KOPT-K1 (cell line): ENCODE results near the gene LRRC4B.
"Not testable (repeated sequence)": the region's sequence is repeated elsewhere in the genome, so short reads cannot be mapped to it uniquely, and the experiment has no call there.

ENCODE experiments used
- H3K27ac ChIP-seq: fragments of 200-600 bp; sonication (generic); 2 replicates; pipeline ENCODE4 v1.5.1; 2016; ENCODE audit warnings: antibody characterized with exemption, mild to moderate bottlenecking, low read depth, low read length; ENCODE audit not compliant: poor library complexity, severe bottlenecking
- H3K36me3 ChIP-seq: fragments of 200-600 bp; sonication (generic); 2 replicates; pipeline ENCODE4 v1.5.1; 2017; ENCODE audit warnings: antibody characterized with exemption, mild to moderate bottlenecking, low read length, moderate library complexity; ENCODE audit not compliant: insufficient read depth
- H3K9me3 ChIP-seq: fragments of 200-600 bp; sonication (generic); 2 replicates; pipeline ENCODE4 v1.5.1; 2017; ENCODE audit warnings: antibody characterized with exemption, low read length, mild to moderate bottlenecking; ENCODE audit not compliant: insufficient read depth, poor library complexity, severe bottlenecking

Gene LRRC4B, protein sequence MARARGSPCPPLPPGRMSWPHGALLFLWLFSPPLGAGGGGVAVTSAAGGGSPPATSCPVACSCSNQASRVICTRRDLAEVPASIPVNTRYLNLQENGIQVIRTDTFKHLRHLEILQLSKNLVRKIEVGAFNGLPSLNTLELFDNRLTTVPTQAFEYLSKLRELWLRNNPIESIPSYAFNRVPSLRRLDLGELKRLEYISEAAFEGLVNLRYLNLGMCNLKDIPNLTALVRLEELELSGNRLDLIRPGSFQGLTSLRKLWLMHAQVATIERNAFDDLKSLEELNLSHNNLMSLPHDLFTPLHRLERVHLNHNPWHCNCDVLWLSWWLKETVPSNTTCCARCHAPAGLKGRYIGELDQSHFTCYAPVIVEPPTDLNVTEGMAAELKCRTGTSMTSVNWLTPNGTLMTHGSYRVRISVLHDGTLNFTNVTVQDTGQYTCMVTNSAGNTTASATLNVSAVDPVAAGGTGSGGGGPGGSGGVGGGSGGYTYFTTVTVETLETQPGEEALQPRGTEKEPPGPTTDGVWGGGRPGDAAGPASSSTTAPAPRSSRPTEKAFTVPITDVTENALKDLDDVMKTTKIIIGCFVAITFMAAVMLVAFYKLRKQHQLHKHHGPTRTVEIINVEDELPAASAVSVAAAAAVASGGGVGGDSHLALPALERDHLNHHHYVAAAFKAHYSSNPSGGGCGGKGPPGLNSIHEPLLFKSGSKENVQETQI

DNA sequence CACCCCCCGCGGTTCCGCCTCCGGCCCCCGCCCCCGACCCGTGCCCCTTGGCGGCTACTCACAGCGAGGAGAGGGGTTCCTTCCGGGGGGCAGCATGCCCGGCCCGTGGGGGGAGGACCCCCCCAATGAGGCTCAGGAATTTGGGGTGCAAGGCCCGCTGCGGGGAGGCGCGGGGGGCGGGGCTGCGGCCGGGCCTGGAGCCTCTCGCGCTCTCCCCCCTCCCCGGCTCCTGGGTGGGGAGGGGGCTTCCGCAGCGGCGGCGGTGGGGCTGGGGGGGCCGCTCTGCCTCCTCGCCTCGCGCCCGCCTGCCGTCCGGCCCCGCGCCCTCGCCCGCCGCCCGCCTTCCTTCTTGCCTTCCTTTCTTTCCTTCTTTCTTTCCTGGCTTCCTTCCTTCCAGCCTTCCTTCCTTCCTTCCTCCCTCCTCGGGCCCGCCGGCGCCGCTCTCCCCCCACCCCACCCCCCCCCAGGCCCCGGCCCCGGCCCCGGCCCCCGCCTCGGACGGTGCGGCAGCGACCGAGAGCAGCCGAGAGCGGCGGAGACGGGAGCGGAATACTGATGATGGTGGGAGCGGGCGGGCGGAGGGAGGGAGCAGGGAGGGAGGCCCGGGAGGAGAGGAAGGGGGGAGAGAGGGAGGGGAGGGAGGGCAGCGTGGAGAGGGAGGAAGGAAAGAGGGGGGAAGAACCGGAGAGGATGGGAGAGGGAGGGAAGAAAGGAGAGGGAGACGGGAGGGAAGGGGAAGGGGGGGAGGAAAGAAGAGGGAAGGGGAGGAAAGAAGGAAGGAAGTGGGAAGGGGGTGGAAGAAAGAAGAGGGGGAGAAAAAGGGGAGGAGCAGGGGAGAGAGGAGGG lies at the start of gene LRRC4B:
Gene LRRC4B (minus strand): TSS at position 554 of the 846 bp plus-strand sequence. CDS start 19,597 bp downstream, outside the sequence.
- Histone ChIP-seq H3K36me3 (no peaks in the 10 kb centered on the region), H3K9me3 (no peaks in the 10 kb centered on the region), H3K27ac (no peak within 1 kb of the TSS)

DNA sequence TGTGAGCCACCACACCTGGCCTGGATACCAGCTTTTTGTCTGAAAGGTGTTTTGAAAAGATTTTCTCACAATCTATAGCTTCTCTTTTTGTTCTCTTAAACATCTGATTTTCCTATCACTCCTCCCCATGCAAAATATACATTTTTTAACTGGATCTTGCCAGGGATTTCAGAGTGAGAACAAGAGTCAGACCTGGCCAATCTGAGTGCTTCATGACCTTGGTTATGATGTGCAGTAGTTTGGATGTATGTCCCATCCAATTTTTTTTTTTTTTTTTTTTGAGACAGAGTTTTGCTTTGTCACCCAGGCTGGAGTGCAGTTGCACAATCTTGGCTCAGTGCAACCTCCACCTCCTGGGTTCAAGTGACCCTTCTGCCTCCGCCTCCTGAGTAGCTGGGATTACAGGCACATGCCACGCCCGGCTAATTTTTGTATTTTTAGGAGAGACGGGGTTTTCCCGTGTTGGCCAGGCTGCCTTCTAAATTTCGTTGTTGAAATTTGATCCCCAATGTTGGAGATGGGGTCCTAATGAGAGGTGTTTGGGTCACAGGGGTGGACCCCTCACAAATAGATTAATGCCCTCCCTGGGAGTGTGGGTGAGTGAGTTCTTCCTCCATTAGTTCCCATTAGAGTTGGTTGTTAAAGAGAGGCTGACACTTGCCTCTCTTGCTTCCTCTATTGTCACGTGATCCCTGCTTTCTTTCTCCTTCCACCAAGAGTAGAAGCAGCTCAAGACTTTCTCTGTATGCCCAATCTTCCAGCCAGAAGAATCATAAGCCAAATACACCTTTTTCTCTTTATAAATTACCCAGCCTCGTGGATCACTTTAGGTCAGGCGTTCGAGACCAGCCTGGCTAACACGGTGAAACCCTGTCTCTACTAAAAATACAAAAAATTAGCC lies 44.5 kb upstream of the LRRC4B start:
- not testable (repeated sequence) for H3K36me3 ChIP-seq, H3K27ac ChIP-seq, H3K9me3 ChIP-seq

DNA sequence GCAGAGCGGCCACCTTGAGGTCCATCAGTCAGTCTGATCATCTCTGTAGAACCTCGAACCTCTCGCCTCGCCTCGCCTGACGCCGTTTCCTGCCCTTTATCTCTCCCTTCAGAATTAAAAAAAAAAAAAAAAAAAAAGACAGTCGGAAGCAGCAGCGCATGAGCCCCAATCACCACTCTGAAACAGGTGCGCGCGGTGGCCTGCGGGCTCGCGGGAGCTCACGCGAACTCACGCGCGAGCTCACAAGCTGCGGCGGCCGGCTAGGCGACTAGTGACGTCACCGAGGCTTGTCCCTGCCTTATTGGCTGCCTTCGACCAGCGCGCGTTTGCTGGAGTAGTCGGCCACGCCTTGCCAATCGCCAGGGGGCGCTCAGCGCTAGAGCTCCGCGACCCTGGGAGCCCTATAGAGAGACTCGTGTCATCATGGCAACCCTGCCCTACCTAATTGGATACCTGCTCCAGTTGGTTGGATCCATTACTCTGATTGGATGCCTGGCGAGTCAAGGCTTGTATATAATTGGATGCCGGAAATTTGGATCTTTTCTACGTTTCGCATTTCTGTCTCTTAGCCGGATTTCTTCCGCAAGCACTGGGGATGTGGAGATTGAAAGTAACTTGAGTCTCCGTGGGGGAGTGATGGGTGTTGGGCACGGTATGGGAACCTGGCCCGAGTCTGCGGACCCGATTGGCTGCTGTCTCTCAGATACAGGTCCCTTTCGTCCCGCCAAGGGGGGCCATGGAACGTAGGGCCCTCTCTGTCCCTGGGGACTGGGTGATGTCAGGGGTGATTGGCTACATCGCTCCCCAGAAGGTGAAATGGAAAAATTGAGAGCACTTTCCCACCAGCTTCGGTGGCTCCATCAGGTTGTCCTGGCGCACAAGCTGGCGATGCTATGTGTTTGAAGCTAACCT lies 39.9 kb upstream of the LRRC4B start:
- Histone ChIP-seq H3K9me3 (no peaks in the 10 kb centered on the region), H3K27ac (no peak overlapping the region), H3K36me3 (no peaks in the 10 kb centered on the region)

DNA sequence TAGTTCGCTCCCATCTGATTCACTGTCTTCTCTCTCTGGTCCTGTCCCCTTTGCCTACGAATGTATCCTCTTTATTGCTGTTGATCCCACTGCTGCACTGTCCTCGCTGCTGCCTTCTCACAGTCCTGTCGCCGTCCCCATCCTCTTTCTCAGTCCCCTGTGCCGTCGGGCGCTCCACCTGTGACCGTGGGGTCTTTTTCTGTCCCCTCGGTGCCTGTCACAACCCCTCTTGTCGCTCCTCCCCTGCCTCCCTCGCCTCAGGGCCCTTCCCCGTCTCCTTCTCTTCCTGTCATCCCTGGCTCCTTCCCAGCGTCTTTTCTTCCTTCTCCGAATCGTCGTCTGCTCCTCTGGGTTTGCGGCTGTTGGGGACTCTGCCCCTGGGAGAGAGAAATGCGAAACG lies 39.2 kb upstream of the LRRC4B start:
- no peaks in the 10 kb centered on the region for H3K9me3 ChIP-seq
- H3K27ac ChIP-seq: no peak overlapping the region
- H3K36me3 ChIP-seq: no peaks in the 10 kb centered on the region

DNA sequence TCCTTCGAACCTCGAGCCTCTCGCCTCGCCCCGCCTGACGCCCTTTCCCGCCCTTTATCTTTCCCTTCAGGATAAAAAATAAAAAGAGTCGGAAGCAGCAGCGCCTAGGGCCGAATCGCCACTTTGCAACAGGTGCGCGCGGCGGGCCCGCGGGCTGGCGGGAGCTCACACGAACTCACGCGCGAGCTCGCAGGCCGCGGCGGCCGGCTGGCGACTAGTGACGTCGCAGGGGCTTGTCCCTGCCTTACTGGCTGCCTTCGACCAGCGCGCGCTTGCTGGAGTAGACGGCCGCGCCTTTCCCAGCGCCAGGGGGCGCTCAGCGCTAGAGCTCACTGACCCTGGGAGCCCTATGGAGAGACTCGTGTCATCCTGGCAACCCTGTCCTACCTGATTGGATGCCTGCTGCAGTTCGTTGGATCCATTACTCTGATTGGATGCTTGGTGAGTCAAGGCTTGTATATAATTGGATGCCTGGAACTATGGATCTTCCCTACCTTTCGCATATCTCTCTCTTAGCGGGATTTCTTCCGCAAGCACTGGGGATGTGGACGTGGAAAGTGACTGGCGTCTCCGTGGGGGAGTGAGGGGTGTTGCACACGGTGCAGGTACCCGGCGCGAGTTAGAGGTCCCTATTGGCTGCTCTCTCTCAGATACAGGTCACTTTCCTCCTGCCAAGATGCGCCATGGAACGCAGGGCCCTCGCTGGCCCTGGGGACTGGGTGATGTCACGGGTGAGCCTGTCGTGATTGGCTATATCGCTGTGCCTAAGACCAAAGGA lies 38.0 kb upstream of the LRRC4B start:
- H3K27ac ChIP-seq, H3K36me3 ChIP-seq, H3K9me3 ChIP-seq: not testable (repeated sequence)

DNA sequence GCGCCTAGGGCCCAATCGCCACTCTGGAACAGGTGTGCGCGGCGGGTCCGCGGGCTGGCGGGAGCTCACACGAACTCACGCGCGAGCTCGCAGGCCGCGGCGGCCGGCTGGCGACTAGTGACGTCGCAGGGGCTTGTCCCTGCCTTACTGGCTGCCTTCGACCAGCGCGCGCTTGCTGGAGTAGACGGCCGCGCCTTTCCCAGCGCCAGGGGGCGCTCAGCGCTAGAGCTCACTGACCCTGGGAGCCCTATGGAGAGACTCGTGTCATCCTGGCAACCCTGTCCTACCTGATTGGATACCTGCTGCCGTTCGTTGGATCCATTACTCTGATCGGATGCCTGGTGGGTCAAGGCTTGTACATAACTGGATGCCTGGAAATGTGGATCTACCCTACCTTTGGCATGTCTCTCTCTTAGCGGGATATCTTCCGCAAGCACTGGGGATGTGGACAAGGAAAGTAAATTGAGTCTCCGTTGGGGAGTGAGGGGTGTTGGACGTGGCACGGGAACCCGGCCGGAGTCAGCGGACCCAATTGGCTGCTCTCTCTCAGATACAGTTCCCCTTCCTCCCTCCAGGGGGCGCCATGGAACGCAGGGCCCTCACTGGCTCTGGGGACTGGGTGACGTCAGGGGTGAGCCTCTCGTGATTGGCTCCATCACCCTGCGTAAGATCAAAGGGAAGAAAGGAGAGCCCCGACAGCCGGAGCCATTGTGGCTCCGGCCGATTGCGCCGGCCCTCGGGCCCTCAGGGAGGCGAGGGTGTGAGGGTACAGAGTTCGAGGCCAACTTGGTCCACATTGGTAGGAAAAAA lies 36.2 kb upstream of the LRRC4B start:
- H3K9me3 ChIP-seq, H3K36me3 ChIP-seq, H3K27ac ChIP-seq: not testable (repeated sequence)

DNA sequence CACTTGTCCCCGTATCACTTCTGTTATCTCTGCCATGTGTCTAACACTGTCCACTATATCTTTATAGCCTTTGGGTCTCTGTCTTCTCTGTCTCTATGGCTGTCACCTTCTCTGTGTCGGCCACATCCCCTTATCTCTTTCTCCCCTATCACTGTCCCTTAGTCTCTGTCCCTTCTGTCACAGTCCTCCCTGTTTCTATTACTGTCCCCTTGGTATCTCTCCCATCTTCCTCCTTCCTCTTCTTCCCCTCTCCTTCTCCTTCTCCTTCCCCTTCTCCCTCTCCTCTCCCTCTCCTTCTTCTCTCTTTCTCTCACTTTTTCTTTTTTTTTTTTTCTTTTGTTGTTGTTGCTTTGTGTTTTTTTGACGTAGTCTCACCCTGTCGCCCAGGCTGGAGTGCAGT lies 34.7 kb upstream of the LRRC4B start:
- Histone ChIP-seq H3K9me3 (no peaks in the 10 kb centered on the region), H3K36me3 (no peaks in the 10 kb centered on the region), H3K27ac (no peak overlapping the region)

DNA sequence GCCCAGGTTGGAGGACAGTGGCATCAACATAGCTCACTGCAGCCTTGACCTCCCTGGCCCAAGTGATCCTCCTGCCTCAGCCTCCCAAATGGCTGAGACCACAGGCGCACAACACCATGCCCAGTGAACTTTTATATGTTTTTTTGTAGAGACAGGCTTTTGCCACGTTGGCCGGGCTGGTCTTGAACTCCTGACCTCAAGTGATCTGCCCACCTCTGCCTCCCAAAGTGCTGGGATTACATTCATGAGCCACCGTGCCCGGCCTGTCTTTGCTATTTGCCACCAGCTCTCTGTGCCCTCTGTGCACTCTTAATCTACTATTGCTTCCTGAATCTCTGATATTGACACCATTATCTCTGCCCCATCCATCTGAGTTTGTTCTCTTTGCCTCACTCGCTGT lies 34.3 kb upstream of the LRRC4B start:
- no peaks in the 10 kb centered on the region for H3K36me3 ChIP-seq
- H3K9me3 ChIP-seq: no peaks in the 10 kb centered on the region
- H3K27ac ChIP-seq: no peak overlapping the region

DNA sequence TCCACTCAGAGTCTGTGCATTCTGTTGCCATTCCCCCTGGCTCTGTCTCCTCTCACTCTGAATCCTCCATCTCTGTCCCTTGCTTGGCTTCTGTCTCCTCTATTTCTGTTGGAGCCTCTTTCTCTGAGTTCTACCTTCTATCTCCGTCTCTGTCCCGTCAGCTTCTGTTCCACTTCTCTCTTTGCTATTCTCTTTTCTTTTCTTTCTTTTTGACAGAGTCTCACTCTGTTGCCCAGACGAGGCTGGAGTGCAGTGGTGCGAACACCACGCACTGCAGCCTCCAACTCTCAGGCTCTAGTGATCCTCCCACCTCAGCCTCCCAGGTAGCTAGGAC lies 33.8 kb upstream of the LRRC4B start:
- no peak overlapping the region for H3K27ac ChIP-seq
- H3K9me3 ChIP-seq: no peaks in the 10 kb centered on the region
- no peaks in the 10 kb centered on the region for H3K36me3 ChIP-seq

DNA sequence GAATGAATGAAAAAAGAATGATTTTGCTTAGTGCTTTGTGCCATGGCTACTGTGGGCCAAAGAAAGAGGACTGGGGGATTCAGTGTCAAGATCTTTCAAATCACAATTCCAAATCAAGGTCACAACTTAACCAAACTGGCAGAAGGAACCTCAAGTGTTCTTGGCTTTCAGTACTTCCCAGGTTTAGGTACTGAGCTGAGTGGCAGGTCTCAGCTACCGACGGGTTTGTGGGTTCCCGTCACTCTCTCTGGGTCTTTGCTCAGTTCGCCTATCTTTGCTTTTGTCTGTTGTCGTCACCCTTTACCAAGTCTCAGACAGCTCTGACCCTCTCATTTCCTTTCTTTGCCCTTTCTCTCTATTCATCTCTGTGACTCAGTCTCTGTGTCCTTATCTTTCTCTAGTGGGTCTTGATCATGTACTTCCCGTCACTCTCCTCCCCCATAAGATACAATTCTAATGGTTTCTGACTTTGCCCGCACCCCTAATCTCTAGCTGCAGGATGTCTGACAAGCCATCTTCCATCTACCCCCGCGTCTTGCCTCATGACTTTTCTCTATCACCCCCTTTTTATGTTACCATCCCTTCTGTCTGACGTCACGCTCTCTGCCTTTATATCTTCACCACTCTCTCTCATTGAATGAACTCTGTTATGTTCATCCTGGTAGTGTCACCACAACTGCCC lies 33.3 kb upstream of the LRRC4B start:
- H3K27ac ChIP-seq: no peak overlapping the region
- H3K9me3 ChIP-seq: no peaks in the 10 kb centered on the region
- no peaks in the 10 kb centered on the region for H3K36me3 ChIP-seq

DNA sequence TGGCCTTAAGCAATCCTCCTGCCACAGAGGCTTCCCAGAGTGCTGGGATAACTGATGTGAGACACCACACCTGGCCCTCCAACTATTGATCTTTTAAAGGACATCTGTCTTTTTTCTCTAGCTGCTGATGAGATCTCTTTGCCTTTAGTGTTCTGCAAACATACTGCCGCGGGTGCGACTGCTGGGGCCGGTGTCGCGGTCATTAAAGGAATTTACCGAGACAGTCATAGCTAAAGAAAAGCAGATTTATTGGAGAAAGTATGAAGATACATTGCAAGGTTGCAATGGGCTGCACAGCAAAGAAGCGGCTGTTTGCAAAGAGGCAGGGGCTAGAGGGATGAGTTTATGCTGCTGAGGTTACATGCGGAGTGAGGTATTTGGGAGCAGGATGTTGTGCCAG lies 31.2 kb upstream of the LRRC4B start:
- H3K36me3 ChIP-seq: no peaks in the 10 kb centered on the region
- H3K27ac ChIP-seq: no peak overlapping the region
- H3K9me3 ChIP-seq: no peaks in the 10 kb centered on the region

DNA sequence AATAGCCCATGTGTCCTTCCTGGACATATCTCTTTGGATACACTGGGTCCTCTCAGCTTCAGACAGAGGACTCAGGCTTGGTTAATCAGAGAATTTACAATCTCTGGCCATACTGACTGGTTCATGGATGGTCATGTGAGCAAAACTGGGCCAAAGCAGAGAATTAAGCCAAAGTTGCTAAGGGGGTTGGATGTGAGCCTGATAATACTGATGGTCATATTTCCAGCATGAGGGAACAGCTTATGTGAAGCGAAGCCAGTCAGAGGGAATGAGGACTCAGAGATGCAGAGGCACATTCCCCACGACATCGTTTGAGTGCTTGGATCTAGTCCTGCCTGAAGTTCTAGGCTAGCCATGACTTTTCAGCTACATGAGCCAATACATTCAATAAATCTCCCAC lies 22.0 kb upstream of the LRRC4B start:
- Histone ChIP-seq H3K36me3 (no peaks in the 10 kb centered on the region), H3K9me3 (no peaks in the 10 kb centered on the region), H3K27ac (no peak overlapping the region)
